Progenitor cell of endocrine pancreas (in vitro differentiated cells): ENCODE measurements around the gene CAMSAP1. TPM values are rescaled to one million over a fixed set of nuclear protein-coding genes. Genes with fewer than 3 reads are reported as not detected.

Source experiments
- DNase-seq: peaks from one replicate; pipeline ENCODE4 v3.0.0; 2021; ENCODE audit warnings: low spot score; ENCODE audit not compliant: unreplicated experiment
- H3K27ac Mint-ChIP-seq: 2 replicates; pipeline ENCODE4 v1.8.0; 2021; ENCODE audit warnings: mild to moderate bottlenecking, moderate library complexity, mixed read lengths
- H3K27me3 Mint-ChIP-seq: 2 replicates; pipeline ENCODE4 v1.8.0; 2021; ENCODE audit warnings: mixed read lengths
- H3K36me3 Mint-ChIP-seq: 2 replicates; pipeline ENCODE4 v1.8.0; 2022; ENCODE audit warnings: mixed read lengths; ENCODE audit not compliant: insufficient read depth
- H3K4me1 Mint-ChIP-seq: 2 replicates; pipeline ENCODE4 v1.8.0; 2021; ENCODE audit warnings: low read depth, mixed read lengths
- H3K4me3 Mint-ChIP-seq: 2 replicates; pipeline ENCODE4 v1.8.0; 2021; ENCODE audit warnings: low read depth, mild to moderate bottlenecking, moderate library complexity, mixed read lengths
- H3K9me3 Mint-ChIP-seq: 2 replicates; pipeline ENCODE4 v1.8.0; 2021; ENCODE audit warnings: low read depth, mixed read lengths
- total RNA-seq: library from RNA; stranded (reverse); gene quantifications from 2 replicates; pipeline ENCODE4 v1.2.1, GENCODE V29; 2021
- TF ChIP-seq, protein P1 (sequence below): fragments of 200-600 bp; sonication (generic); IDR thresholded peaks from one replicate; pipeline ENCODE4 v1.5.0; 2021; ENCODE audit warnings: antibody characterized with exemption, mild to moderate bottlenecking; ENCODE audit not compliant: unreplicated experiment

The CAMSAP1 gene
- total RNA-seq, 1 donor from 2014 or later, result 82.2 TPM

DNA sequence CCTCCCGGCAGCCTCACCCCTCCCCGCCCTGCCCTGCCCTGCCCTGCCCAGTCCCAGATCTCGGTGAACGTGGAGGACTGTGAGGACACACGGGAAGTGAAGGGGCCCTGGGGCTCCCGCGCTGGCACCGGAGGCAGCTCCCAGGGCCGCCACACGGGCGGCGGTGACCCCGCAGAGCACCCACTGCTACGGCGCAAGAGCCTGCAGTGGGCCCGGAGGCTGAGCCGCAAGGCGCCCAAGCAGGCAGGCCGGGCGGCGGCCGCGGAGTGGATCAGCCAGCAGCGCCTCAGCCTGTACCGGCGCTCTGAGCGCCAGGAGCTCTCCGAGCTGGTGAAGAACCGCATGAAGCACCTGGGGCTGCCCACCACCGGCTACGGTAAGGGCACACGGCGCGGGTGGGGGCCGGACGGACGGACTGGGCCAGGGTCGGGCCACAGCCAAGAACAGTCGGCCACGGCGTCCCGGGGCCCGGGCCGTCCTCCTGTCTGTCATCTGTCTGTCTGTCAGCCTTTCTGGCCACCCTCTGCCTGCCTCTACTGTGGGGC lies 121.1 kb downstream of the CAMSAP1 start:
- TF ChIP-seq, protein P1, sequence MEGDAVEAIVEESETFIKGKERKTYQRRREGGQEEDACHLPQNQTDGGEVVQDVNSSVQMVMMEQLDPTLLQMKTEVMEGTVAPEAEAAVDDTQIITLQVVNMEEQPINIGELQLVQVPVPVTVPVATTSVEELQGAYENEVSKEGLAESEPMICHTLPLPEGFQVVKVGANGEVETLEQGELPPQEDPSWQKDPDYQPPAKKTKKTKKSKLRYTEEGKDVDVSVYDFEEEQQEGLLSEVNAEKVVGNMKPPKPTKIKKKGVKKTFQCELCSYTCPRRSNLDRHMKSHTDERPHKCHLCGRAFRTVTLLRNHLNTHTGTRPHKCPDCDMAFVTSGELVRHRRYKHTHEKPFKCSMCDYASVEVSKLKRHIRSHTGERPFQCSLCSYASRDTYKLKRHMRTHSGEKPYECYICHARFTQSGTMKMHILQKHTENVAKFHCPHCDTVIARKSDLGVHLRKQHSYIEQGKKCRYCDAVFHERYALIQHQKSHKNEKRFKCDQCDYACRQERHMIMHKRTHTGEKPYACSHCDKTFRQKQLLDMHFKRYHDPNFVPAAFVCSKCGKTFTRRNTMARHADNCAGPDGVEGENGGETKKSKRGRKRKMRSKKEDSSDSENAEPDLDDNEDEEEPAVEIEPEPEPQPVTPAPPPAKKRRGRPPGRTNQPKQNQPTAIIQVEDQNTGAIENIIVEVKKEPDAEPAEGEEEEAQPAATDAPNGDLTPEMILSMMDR, result no peak
- Mint-ChIP-seq H3K4me1 (no peaks in the 10 kb centered on the region), H3K36me3 (no peaks in the 10 kb centered on the region), H3K27me3 (peaks cover 7% of the 10 kb centered on the region), H3K4me3 (no peak overlapping the region), H3K9me3 (no peaks in the 10 kb centered on the region), H3K27ac (no peak overlapping the region)
- DNase-seq, result no peak

DNA sequence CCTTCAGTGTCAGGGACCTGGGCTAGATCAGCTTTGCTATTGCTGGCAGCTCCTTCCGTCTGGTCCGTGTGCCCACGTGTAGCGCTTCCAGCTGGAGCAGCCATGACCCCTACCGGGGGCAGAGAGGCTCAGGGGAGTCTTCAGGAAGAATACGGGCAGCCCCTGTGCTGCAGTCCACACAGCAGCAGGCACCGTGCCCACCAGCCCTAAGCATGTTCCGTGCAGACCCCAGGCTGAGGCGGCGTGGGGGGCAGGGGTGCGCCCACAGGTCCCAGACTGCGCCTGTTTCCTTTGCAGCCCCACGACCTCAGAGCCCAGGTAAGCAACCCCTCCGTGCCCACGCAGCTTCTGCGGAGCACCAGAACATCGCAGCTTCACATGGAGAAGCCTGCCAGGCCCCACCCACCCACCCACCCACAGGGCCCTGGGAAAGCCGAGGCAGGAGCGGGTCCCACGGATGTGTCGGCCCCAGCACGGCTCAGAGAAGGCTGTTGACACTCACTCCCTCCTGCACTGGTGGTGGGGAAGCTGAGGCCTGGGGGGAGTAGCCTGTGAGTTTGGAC lies 122.3 kb downstream of the CAMSAP1 start:
- H3K27ac Mint-ChIP-seq, result no peak overlapping the region
- TF ChIP-seq, protein P1, result no peak
- no peak for DNase-seq
- no peaks in the 10 kb centered on the region for H3K4me1 Mint-ChIP-seq
- no peaks in the 10 kb centered on the region for H3K36me3 Mint-ChIP-seq
- peaks cover 7% of the 10 kb centered on the region for H3K27me3 Mint-ChIP-seq
- H3K9me3 Mint-ChIP-seq, result no peaks in the 10 kb centered on the region
- no peak overlapping the region for H3K4me3 Mint-ChIP-seq

DNA sequence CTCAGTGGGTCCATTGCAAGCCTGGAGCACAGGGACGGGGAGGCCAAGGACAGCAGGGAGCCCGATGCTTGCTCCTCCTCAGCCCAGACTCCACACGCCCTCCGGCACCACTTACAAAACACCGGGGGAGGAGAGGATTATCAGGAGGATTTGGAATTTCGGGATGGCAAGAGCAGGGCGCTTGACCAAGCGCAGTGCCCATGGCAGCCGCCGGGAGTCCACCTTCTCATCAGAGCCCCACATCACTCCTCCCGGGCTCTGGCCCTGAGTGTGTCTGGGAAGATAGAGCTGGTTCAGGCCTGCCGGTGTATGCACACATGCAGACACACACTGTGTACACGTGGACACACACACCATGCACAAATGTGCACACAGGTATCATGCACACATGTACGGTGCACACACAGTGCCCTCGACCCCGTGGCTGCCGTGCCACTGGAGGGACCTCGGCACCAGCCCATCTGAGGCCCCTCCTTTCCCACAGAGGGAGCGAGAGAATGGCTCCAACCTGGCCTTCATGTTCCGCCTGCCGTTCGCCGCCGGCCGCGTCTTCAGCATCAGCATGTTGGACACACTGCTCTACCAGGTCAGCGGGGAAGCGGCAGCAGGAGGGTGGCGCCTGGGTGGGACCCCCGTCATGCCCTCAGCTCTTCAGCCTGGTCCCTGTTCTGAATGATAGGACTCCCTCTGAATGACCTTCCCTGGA lies 123.7 kb downstream of the CAMSAP1 start:
- Mint-ChIP-seq H3K36me3 (no peaks in the 10 kb centered on the region), H3K4me1 (no peaks in the 10 kb centered on the region), H3K27ac (no peak overlapping the region), H3K27me3 (peaks cover 7% of the 10 kb centered on the region), H3K4me3 (no peak overlapping the region), H3K9me3 (no peaks in the 10 kb centered on the region)
- DNase-seq, result no peak
- TF ChIP-seq, protein P1, result no peak

DNA sequence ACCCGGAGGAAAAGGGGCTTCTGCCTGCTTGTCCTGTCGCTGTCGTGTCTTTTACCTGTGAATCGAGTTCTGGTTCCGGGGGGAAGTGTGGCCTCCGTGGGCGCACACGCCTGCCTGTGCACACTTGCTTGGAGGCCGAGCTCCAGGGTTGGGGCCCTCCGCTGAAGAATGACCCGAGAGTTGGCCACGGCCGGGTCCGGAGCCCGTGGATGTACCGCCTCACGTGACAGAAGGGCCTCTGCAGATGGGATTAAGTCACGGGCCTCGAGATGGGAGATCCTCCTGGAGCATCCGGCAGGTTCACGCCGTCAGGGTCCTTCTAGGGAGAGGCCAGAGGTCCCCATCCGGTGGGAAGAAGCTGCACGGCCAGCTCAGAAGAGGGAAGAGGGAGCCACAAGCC lies 124.4 kb downstream of the CAMSAP1 start:
- Mint-ChIP-seq H3K9me3 (no peaks in the 10 kb centered on the region), H3K4me3 (no peak overlapping the region), H3K27ac (no peak overlapping the region), H3K36me3 (no peaks in the 10 kb centered on the region), H3K4me1 (no peaks in the 10 kb centered on the region), H3K27me3 (peaks cover 7% of the 10 kb centered on the region)
- TF ChIP-seq, protein P1, result no peak
- no peak for DNase-seq

DNA sequence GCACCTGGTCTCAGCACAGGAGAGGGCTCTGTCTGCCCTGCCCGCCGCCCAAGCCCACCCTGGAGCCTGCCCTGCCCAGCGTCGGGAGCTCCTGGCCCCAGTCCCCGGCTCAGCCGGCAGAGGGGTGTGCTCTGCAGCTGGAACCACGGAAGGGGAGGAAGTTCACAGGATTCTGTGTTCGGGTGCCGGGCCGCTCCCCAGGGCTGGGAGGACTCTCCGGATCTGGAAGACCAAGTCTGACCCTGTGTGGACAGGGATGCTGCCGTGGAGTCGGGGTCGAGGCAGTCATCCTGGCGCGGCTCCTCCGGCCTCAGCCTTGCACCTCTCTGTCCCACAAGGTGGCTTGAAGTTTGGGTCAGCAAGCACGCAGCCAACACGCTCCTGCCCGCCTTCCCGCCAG lies 126.7 kb downstream of the CAMSAP1 start:
- Mint-ChIP-seq H3K27me3 (peaks cover 7% of the 10 kb centered on the region), H3K9me3 (no peaks in the 10 kb centered on the region), H3K36me3 (no peaks in the 10 kb centered on the region), H3K27ac (no peak overlapping the region), H3K4me1 (no peaks in the 10 kb centered on the region), H3K4me3 (no peak overlapping the region)
- TF ChIP-seq, protein P1, result no peak
- no peak for DNase-seq
